Suppressor macrophage treated with lipopolysaccharide for 1 hour (primary cell): ENCODE data around the gene MAML2.

Experiments
- DNase-seq, 3 donors: peaks; one replicate each; pipeline ENCODE4 v3.0.0-alpha.2; 2020 to 2022

The MAML2 gene

GRCh38 chr11:96338910-96339705, 3.9 kb downstream of the MAML2 start:
- peak; percentile 83 to 95 (median 90) for DNase-seq

- DNase-seq, result peak; percentile 61 to 77 (median 69)
These were observed 5.2 kb downstream of the MAML2 start for GRCh38 chr11:96337541-96338431.

GRCh38 chr11:96335388-96335787, 7.6 kb downstream of the MAML2 start:
- DNase-seq, result peak in 2 of 3 donors; percentile 42 to 51

- DNase-seq, result no peak
These were observed 8.8 kb downstream of the MAML2 start for GRCh38 chr11:96334219-96334618.

GRCh38 chr11:96333191-96333719, 9.7 kb downstream of the MAML2 start:
- no peak for DNase-seq

GRCh38 chr11:96332126-96332771, 10.7 kb downstream of the MAML2 start:
- peak in 1 of 3 donors; percentile 14 for DNase-seq

- peak; percentile 78 to 80 (median 79) for DNase-seq
These were observed 11.3 kb downstream of the MAML2 start for GRCh38 chr11:96331699-96332116.

GRCh38 chr11:96330511-96330859, 12.5 kb downstream of the MAML2 start:
- no peak for DNase-seq

GRCh38 chr11:96329855-96330510, 13.0 kb downstream of the MAML2 start:
- DNase-seq, result no peak

GRCh38 chr11:96329419-96329818, 13.6 kb downstream of the MAML2 start:
- peak in 1 of 3 donors; percentile 47 for DNase-seq

- no peak for DNase-seq
These were observed 14.5 kb downstream of the MAML2 start for GRCh38 chr11:96328395-96329010.

- DNase-seq, result no peak
These were observed 16.0 kb downstream of the MAML2 start for GRCh38 chr11:96326959-96327358.

GRCh38 chr11:96324912-96325311, 18.1 kb downstream of the MAML2 start:
- DNase-seq, result no peak

GRCh38 chr11:96323642-96323985, 19.4 kb downstream of the MAML2 start:
- no peak for DNase-seq

- no peak for DNase-seq
These were observed 20.0 kb downstream of the MAML2 start for GRCh38 chr11:96322775-96323641.

GRCh38 chr11:96321091-96321490, 21.9 kb downstream of the MAML2 start:
- no peak for DNase-seq

GRCh38 chr11:96319898-96320656, 22.9 kb downstream of the MAML2 start:
- DNase-seq, result no peak

- no peak for DNase-seq
These were observed 24.1 kb downstream of the MAML2 start for GRCh38 chr11:96318850-96319249.

GRCh38 chr11:96318399-96318798, 24.6 kb downstream of the MAML2 start:
- no peak for DNase-seq

GRCh38 chr11:96317985-96318384, 25.0 kb downstream of the MAML2 start:
- no peak for DNase-seq
